PC-9 (cell line): ENCODE measurements around the gene REC114. TPM values are rescaled to one million over a fixed set of nuclear protein-coding genes. Genes with fewer than 3 reads are reported as not detected.
"Not testable (repeated sequence)": the region's sequence is repeated elsewhere in the genome, so short reads cannot be mapped to it uniquely, and the experiment has no call there.

Experiments used
- BruUV-seq: library from RNA; stranded (reverse); fragments of 400-500 nt; replicated peaks from 2 replicates; lab custom pipeline; 2021; lab: Mats Ljungman, UMichigan
- CTCF ChIA-PET: fragments of 300-600 bp; sonication (Branson Sonifier 250); formaldehyde crosslinking; loops from one replicate; lab custom pipeline; 2022; ENCODE audit warnings: antibody characterized with exemption; lab: Charles Lee
- POLR2A ChIA-PET: fragments of 300-600 bp; sonication (Branson Sonifier 250); formaldehyde crosslinking; loops from one replicate; lab custom pipeline; 2022; ENCODE audit warnings: antibody characterized with exemption; ENCODE audit not compliant: unreplicated experiment; lab: Charles Lee
- DNase-seq, 2 experiments: peaks; one replicate each; pipeline versions ENCODE4 v3.0.0 to v3.0.0-alpha.2; 2015 to 2022; ENCODE audit warnings: mixed read lengths in 1 of 2
- H2AFZ ChIP-seq: fragments of 200-600 bp; sonication (generic); 2 replicates; pipeline ENCODE4 v1.8.1; 2017; ENCODE audit warnings: antibody characterized with exemption
- H3F3A ChIP-seq: fragments of 200-600 bp; sonication (generic); 2 replicates; pipeline ENCODE4 v1.8.1; 2017; ENCODE audit warnings: antibody characterized with exemption, mild to moderate bottlenecking, low read depth; ENCODE audit not compliant: insufficient read depth
- H3K27ac ChIP-seq: fragments of 200-600 bp; sonication (generic); 2 replicates; pipeline ENCODE4 v1.6.1; 2016; ENCODE audit warnings: mixed run types
- H3K27me3 ChIP-seq: fragments of 200-600 bp; sonication (generic); 2 replicates; pipeline ENCODE4 v1.6.1; 2016; ENCODE audit warnings: low read depth, mixed run types; ENCODE audit not compliant: insufficient read depth
- H3K36me3 ChIP-seq: fragments of 200-600 bp; sonication (generic); 2 replicates; pipeline ENCODE4 v1.6.1; 2016; ENCODE audit warnings: low read depth, mixed run types
- H3K4me1 ChIP-seq: fragments of 200-600 bp; sonication (generic); replicated peaks from 2 replicates; pipeline ENCODE4 v1.6.1; 2016; ENCODE audit warnings: mixed run types; ENCODE audit not compliant: insufficient read depth
- H3K4me2 ChIP-seq: fragments of 200-600 bp; sonication (generic); 2 replicates; pipeline ENCODE4 v1.6.1; 2017; ENCODE audit warnings: mixed run types
- H3K4me3 ChIP-seq: fragments of 200-600 bp; sonication (generic); 2 replicates; pipeline ENCODE4 v1.6.1; 2016; ENCODE audit warnings: mixed run types
- H3K79me2 ChIP-seq: fragments of 200-600 bp; sonication (generic); 2 replicates; pipeline ENCODE4 v1.6.1; 2017; ENCODE audit warnings: low read depth, mixed run types
- H3K9me2 ChIP-seq: fragments of 200-600 bp; sonication (generic); 2 replicates; pipeline ENCODE4 v1.8.1; 2017; ENCODE audit warnings: mild to moderate bottlenecking; ENCODE audit not compliant: insufficient read depth
- H3K9me3 ChIP-seq: fragments of 200-600 bp; sonication (generic); 2 replicates; pipeline ENCODE4 v1.8.1; 2016; ENCODE audit warnings: low read depth; ENCODE audit not compliant: insufficient read depth
- H4K20me1 ChIP-seq: fragments of 200-600 bp; sonication (generic); 2 replicates; pipeline ENCODE4 v1.8.1; 2017; ENCODE audit not compliant: insufficient read depth
- EZH2 ChIP-seq: fragments of 200-600 bp; sonication (generic); IDR thresholded peaks from 2 replicates; pipeline ENCODE4 v1.8.0; 2017; ENCODE audit warnings: antibody characterized with exemption, low read depth
- intact Hi-C: fragments of 100-400 bp; cut with micrococcal nuclease; formaldehyde crosslinking; loops from one replicate; pipeline ENCODE4 v1.10.0; 2022; ENCODE audit not compliant: unreplicated experiment
- total RNA-seq: library from RNA; stranded (reverse); gene quantifications from 2 replicates; pipeline ENCODE4 v1.2.3, GENCODE V29; 2021
- TF ChIP-seq, protein P1 (sequence below): fragments of 200-600 bp; sonication (generic); conservative IDR thresholded peaks from 2 replicates; pipeline ENCODE4 v1.6.1; 2017; ENCODE audit warnings: mixed run types, antibody characterized with exemption, mild to moderate bottlenecking, moderate library complexity

The REC114 gene
- total RNA-seq, 1 experiment from 2014 or later = not detected

DNA sequence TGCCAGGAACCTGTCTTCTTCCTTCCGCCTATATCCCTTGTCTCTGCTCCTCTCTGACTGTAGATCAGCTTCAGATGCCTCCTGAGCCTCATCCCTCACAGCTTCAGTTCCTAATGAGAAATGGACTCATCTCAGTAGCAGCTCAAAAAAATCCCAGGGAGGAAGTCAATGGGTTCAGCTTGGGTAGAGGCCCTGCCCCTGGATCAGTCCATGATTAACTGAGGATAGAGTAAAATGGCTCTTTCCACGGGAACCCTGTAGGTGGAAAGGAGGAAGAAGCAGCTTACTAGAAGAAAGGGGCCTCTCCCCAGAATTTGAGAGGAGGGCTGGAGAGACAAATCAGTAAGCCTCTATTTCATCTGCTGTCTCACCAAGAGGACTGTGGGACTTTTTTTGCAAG, 47.3 kb upstream of the REC114 start:
- no peaks in the 10 kb centered on the region for H3K36me3 ChIP-seq
- H3K9me3 ChIP-seq = no peaks in the 10 kb centered on the region
- H3K27ac ChIP-seq = no peak overlapping the region
- H3K27me3 ChIP-seq = 0 out of 2 replicates have a peak, but pooled peaks cover 6% of the 10 kb centered on the region
- intact Hi-C loops = no loop called here
- BruUV-seq = no TSS peak
- H3K4me1 ChIP-seq = no peaks in the 10 kb centered on the region
- no peaks in the 10 kb centered on the region for H3K79me2 ChIP-seq
- H3K4me2 ChIP-seq = no peak overlapping the region
- H4K20me1 ChIP-seq = no peaks in the 10 kb centered on the region
- H3F3A ChIP-seq = no peaks in the 10 kb centered on the region
- no peak for DNase-seq
- ChIA-PET POLR2A (interaction anchor here (0.6 kb wide), 1 partner anchor 468 kb away, joined by 3 read pairs; no protein-coding TSS in a partner anchor), CTCF (no interaction called here)
- H3K4me3 ChIP-seq = no peak overlapping the region
- H3K9me2 ChIP-seq = no peaks in the 10 kb centered on the region
- no peak overlapping the region for H2AFZ ChIP-seq
- no peak for TF ChIP-seq EZH2
- TF ChIP-seq, protein P1, sequence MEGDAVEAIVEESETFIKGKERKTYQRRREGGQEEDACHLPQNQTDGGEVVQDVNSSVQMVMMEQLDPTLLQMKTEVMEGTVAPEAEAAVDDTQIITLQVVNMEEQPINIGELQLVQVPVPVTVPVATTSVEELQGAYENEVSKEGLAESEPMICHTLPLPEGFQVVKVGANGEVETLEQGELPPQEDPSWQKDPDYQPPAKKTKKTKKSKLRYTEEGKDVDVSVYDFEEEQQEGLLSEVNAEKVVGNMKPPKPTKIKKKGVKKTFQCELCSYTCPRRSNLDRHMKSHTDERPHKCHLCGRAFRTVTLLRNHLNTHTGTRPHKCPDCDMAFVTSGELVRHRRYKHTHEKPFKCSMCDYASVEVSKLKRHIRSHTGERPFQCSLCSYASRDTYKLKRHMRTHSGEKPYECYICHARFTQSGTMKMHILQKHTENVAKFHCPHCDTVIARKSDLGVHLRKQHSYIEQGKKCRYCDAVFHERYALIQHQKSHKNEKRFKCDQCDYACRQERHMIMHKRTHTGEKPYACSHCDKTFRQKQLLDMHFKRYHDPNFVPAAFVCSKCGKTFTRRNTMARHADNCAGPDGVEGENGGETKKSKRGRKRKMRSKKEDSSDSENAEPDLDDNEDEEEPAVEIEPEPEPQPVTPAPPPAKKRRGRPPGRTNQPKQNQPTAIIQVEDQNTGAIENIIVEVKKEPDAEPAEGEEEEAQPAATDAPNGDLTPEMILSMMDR = no peak

DNA sequence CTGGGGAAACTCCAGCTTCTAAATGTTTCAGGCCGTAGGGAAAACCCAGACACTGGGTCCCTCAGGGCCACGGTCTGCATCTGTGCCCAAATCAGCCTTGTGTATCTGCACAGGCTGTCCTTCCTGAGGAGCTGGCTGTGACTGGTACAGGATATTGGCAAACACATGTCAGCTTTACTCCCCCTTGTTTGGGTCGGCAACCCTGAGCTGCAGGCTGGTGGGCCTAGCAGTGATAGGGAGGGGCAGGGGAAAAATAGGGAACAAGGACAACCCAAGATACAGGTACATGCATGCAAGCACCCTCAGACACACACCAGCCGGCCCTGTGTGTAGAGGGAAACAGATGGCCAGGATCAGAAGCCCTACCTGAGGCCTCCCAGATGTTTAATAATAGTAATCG, 45.5 kb upstream of the REC114 start:
- no peak for TF ChIP-seq EZH2
- TF ChIP-seq, protein P1 = no peak
- ChIA-PET POLR2A (interaction anchor here (0.6 kb wide), 1 partner anchor 93 kb away, joined by 3 read pairs; no protein-coding TSS in a partner anchor), CTCF (no interaction called here)
- Histone ChIP-seq H3K36me3 (no peaks in the 10 kb centered on the region), H2AFZ (no peak overlapping the region), H3F3A (no peaks in the 10 kb centered on the region), H3K9me2 (no peaks in the 10 kb centered on the region), H3K4me3 (no peak overlapping the region), H4K20me1 (no peaks in the 10 kb centered on the region), H3K27me3 (0 out of 2 replicates have a peak, but pooled peaks cover 6% of the 10 kb centered on the region), H3K4me1 (no peaks in the 10 kb centered on the region), H3K9me3 (no peaks in the 10 kb centered on the region), H3K4me2 (no peak overlapping the region), H3K79me2 (no peaks in the 10 kb centered on the region), H3K27ac (no peak overlapping the region)
- no peak for DNase-seq
- intact Hi-C loops = no loop called here
- no TSS peak for BruUV-seq

DNA sequence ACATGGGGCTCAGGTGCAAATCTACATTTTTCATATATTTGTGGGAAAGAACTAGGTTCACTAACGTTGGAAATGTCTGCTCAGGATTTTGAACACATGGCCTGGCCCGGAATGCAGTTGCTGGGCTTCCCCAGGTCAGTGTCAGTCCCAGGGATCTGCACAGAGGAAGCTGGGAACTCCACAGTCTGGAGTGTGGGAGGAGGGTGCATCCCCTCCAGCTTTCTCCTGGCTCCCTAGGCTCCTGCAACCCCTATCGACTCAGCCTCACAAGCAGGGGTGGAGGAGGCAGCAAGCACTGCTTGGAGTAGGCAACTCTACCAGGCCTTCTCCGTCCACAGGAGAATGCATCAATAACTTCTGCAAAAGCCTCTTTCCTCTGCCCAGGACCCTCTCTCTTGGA, 44.1 kb upstream of the REC114 start:
- BruUV-seq = no TSS peak
- Histone ChIP-seq H3K36me3 (no peaks in the 10 kb centered on the region), H3K9me3 (no peaks in the 10 kb centered on the region), H3K4me3 (no peak overlapping the region), H3K27ac (no peak overlapping the region), H3K4me2 (no peak overlapping the region), H3K79me2 (no peaks in the 10 kb centered on the region), H3F3A (no peaks in the 10 kb centered on the region; the same call in 1 of the 2 replicates), H3K9me2 (no peaks in the 10 kb centered on the region), H4K20me1 (no peaks in the 10 kb centered on the region), H3K27me3 (no peaks in the 10 kb centered on the region), H3K4me1 (no peaks in the 10 kb centered on the region), H2AFZ (no peak overlapping the region)
- ChIA-PET CTCF (no interaction called here), POLR2A (no interaction called here)
- intact Hi-C loops = no loop called here
- TF ChIP-seq, protein P1 = no peak
- no peak for TF ChIP-seq EZH2
- no peak for DNase-seq

DNA sequence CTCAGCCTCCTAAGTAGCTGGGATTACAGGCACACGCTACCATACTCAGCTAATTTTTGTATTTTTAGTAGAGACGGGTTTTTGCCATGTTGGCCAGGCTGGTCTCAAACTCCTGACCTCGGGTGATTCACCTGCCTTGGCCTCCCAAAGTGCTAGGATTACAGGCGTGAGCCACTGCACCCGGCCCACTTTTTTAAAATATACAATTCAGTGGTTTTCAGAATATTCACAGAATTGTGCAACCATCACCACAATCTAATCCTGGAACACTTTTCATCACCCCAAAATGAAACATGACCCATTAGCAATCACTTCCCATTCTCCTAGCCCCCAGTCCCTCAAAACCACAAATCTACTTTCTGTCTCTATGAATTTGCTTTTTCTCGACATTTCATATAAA, 42.7 kb upstream of the REC114 start:
- POLR2A ChIA-PET, BruUV-seq, intact Hi-C loops, H4K20me1 ChIP-seq, H3K79me2 ChIP-seq, CTCF ChIA-PET, H3K36me3 ChIP-seq, H3K4me1 ChIP-seq, H3F3A ChIP-seq, H3K27me3 ChIP-seq, H2AFZ ChIP-seq, DNase-seq, H3K4me2 ChIP-seq, H3K4me3 ChIP-seq, H3K27ac ChIP-seq, H3K9me3 ChIP-seq, H3K9me2 ChIP-seq: not testable (repeated sequence)
